K562 (cell line): ENCODE measurements around the gene STK16. TPM values are rescaled to one million over a fixed set of nuclear protein-coding genes. Genes with fewer than 3 reads are reported as not detected.

Experiments
- CREB3 ChIP-seq: fragments of 450-650 bp; conservative IDR thresholded peaks from 2 replicates; pipeline ENCODE4 v1.6.1; 2016; ENCODE audit warnings: missing genetic modification characterization, low read depth, mild to moderate bottlenecking, missing compliant biosample characterization, moderate library complexity
- E2F1 ChIP-seq: sonication (generic); formaldehyde crosslinking; IDR thresholded peaks from 2 replicates; pipeline ENCODE4 v1.8.1; 2023; ENCODE audit warnings: mild to moderate bottlenecking, missing genetic modification reagents, moderate library complexity
- EGR1 ChIP-seq: fragments of 450-650 bp; conservative IDR thresholded peaks from 2 replicates; pipeline ENCODE4 v1.6.1; 2017; ENCODE audit warnings: mild to moderate bottlenecking
- ETS1 ChIP-seq: conservative IDR thresholded peaks from 2 replicates; pipeline ENCODE4 v1.6.1; 2011; ENCODE audit warnings: low read depth, mild to moderate bottlenecking, low read length; ENCODE audit not compliant: control insufficient read depth
- FIP1L1 ChIP-seq: fragments of 200-400 bp; formaldehyde crosslinking; IDR thresholded peaks from 2 replicates; pipeline ENCODE4 v1.6.1; 2018; ENCODE audit warnings: mild to moderate bottlenecking, low read depth, low read length; ENCODE audit not compliant: poor library complexity, severe bottlenecking
- HNRNPL ChIP-seq: fragments of 200-400 bp; formaldehyde crosslinking; IDR thresholded peaks from 2 replicates; pipeline ENCODE4 v1.6.1; 2017; ENCODE audit warnings: low read depth, mild to moderate bottlenecking, low read length
- HNRNPLL ChIP-seq: fragments of 200-400 bp; formaldehyde crosslinking; IDR thresholded peaks from 2 replicates; pipeline ENCODE4 v1.6.1; 2017; ENCODE audit warnings: low read length, low read depth, mild to moderate bottlenecking; ENCODE audit not compliant: poor library complexity, severe bottlenecking
- RFX7 ChIP-seq: fragments of 250-450 bp; sonication (Bioruptor Pico); IDR thresholded peaks from 2 replicates; pipeline ENCODE4 v1.5.1; 2021; ENCODE audit warnings: mild to moderate bottlenecking
- SNAPC5 ChIP-seq: fragments of 250-450 bp; sonication (Bioruptor Pico); IDR thresholded peaks from 2 replicates; pipeline ENCODE4 v1.8.0; 2021; ENCODE audit warnings: moderate library complexity, mild to moderate bottlenecking, inconsistent platforms
- TGIF2 ChIP-seq: sonication (generic); formaldehyde crosslinking; IDR thresholded peaks from 2 replicates; pipeline ENCODE4 v1.8.1; 2022; ENCODE audit warnings: mild to moderate bottlenecking, missing genetic modification reagents, moderate library complexity
- ZFPM2 ChIP-seq: fragments of 250-450 bp; sonication (Bioruptor Pico); IDR thresholded peaks from 2 replicates; pipeline ENCODE4 v1.5.1; 2022; ENCODE audit warnings: mild to moderate bottlenecking
- ZNF785 ChIP-seq: fragments of 250-450 bp; sonication (Bioruptor Pico); IDR thresholded peaks from 2 replicates; pipeline ENCODE4 v1.4.0; 2020; ENCODE audit warnings: mild to moderate bottlenecking
- polyA plus RNA-seq, 8 experiments: library from polyadenylated mRNA; depleted of rRNA in 4 of 8; stranded (reverse) in 5 of 8; unstranded in 3 of 8; fragments of >200 nt; fragmentation: Nextera tagmentation in 2 of 8; fragmentation: Illumina TruSeq in 1 of 8; extraction: Ambion mirVana in 2 of 8; extraction: Trizol in 1 of 8; gene quantifications; 2 replicates each; pipeline versions ENCODE4 v1.2.1 to v1.2.3, GENCODE V29; 2011 to 2014; ENCODE audit warnings: inconsistent platforms in 1 of 8, missing spikeins in 1 of 8
- total RNA-seq, 7 experiments: library from RNA; depleted of rRNA in 6 of 7; stranded (reverse); fragments of >200 nt in 6 of 7; fragmentation: Illumina TruSeq in 2 of 7; extraction: Trizol in 2 of 7; gene quantifications; 2 replicates each; pipeline versions ENCODE4 v1.2.1 to v1.2.3, GENCODE V29; 2011 to 2021; ENCODE audit warnings: low replicate concordance in 1 of 7
- TF ChIP-seq, protein P1 (sequence below): fragments of 450-650 bp; IDR thresholded peaks from 2 replicates; pipeline ENCODE4 v1.6.1; 2016; ENCODE audit warnings: low read depth
- TF ChIP-seq, protein P2 (sequence below): sonication (generic); formaldehyde crosslinking; IDR thresholded peaks from 2 replicates; pipeline ENCODE4 v1.8.0; 2022; ENCODE audit warnings: missing genetic modification reagents, mild to moderate bottlenecking, moderate library complexity, borderline replicate concordance

STK16 gene
- total and polyA plus RNA-seq, 9 of the 15 experiments (the other 6 are each of a cell fraction or from before 2014, with no cell fraction given), result 5.4 to 36.2 (median 17.8) TPM

DNA sequence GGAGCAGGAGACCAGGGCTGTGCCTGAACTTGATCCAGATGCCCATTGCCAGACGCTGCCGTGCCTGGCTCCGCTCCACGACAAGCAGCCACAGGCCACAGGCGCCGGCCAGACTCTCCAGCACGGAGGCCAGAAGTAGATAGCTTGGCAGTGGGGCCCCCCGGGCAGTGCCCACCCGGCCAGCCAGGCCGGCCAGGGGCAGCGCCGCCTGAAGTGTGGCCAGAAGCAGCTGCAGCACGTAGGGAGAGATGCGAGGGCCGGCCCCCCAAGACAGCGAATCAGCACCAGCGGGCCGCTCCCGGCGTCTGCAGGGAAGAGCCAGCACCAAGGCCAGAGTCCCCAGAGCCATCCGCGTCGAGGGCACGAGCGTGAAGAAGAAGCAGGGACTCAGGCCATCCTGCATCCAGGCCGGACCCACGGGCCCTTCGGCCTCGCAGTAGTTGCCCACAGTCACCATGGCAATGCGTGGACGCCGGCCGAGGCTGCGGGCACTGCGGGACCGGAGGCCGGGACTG lies 27.0 kb upstream of the STK16 start (continued):
- TF ChIP-seq ETS1 (0 out of 2 replicates have a peak, but pooled peaks have one; percentile 45), RFX7 (CRISPR knock-in tag) (0 out of 2 replicates have a peak, but pooled peaks have one; percentile 28), FIP1L1 (peak; percentile 88), ZFPM2 (0 out of 2 replicates have a peak, but pooled peaks have one; percentile 18), TGIF2 (CRISPR knock-in tag) (0 out of 2 replicates have a peak, but pooled peaks have one; percentile 79), E2F1 (0 out of 2 replicates have a peak, but pooled peaks have one; percentile 11), CREB3 (tag) (no peak), SNAPC5 (CRISPR knock-in tag) (no peak), ZNF785 (CRISPR knock-in tag) (no peak), EGR1 (no peak), HNRNPLL (peak; percentile 11), HNRNPL (peak; percentile 43; the same call in 1 of the 2 replicates)
- TF ChIP-seq, protein P1, sequence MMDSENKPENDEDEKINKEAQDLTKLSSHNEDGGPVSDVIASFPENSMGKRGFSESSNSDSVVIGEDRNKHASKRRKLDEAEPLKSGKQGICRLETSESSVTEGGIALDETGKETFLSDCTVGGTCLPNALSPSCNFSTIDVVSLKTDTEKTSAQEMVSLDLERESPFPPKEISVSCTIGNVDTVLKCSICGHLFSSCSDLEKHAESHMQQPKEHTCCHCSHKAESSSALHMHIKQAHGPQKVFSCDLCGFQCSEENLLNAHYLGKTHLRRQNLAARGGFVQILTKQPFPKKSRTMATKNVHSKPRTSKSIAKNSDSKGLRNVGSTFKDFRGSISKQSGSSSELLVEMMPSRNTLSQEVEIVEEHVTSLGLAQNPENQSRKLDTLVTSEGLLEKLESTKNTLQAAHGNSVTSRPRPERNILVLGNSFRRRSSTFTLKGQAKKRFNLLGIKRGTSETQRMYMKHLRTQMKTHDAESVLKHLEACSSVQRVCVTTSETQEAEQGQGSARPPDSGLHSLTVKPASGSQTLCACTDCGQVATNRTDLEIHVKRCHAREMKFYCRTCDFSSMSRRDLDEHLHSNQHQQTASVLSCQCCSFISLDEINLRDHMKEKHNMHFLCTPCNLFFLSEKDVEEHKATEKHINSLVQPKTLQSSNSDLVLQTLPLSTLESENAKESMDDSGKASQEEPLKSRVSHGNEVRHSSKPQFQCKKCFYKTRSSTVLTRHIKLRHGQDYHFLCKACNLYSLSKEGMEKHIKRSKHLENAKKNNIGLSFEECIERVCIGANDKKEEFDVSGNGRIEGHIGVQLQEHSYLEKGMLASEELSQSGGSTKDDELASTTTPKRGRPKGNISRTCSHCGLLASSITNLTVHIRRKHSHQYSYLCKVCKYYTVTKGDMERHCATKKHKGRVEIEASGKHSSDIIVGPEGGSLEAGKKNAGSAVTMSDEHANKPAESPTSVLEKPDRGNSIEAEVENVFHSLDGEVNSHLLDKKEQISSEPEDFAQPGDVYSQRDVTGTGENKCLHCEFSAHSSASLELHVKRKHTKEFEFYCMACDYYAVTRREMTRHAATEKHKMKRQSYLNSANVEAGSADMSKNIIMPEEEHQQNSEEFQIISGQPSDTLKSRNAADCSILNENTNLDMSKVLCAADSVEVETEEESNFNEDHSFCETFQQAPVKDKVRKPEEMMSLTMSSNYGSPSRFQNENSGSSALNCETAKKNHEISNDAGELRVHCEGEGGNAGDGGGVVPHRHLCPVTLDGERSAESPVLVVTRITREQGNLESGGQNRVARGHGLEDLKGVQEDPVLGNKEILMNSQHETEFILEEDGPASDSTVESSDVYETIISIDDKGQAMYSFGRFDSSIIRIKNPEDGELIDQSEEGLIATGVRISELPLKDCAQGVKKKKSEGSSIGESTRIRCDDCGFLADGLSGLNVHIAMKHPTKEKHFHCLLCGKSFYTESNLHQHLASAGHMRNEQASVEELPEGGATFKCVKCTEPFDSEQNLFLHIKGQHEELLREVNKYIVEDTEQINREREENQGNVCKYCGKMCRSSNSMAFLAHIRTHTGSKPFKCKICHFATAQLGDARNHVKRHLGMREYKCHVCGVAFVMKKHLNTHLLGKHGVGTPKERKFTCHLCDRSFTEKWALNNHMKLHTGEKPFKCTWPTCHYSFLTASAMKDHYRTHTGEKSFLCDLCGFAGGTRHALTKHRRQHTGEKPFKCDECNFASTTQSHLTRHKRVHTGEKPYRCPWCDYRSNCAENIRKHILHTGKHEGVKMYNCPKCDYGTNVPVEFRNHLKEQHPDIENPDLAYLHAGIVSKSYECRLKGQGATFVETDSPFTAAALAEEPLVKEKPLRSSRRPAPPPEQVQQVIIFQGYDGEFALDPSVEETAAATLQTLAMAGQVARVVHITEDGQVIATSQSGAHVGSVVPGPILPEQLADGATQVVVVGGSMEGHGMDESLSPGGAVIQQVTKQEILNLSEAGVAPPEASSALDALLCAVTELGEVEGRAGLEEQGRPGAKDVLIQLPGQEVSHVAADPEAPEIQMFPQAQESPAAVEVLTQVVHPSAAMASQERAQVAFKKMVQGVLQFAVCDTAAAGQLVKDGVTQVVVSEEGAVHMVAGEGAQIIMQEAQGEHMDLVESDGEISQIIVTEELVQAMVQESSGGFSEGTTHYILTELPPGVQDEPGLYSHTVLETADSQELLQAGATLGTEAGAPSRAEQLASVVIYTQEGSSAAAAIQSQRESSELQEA, result no peak
- TF ChIP-seq, protein P2, sequence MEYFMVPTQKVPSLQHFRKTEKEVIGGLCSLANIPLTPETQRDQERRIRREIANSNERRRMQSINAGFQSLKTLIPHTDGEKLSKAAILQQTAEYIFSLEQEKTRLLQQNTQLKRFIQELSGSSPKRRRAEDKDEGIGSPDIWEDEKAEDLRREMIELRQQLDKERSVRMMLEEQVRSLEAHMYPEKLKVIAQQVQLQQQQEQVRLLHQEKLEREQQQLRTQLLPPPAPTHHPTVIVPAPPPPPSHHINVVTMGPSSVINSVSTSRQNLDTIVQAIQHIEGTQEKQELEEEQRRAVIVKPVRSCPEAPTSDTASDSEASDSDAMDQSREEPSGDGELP (CRISPR knock-in tag), result peak; percentile 72; the same call in 1 of the 2 replicates
